Measurements from ENCODE around the gene CAMTA1. TPM values are rescaled to one million over a fixed set of nuclear protein-coding genes. Genes with fewer than 3 reads are reported as not detected.

CAMTA1 gene
- total RNA-seq, 1 donor from 2014 or later: 160 TPM

GRCh38 chr1:7185721-7186120 is 400.5 kb downstream of the CAMTA1 start:
- Histone ChIP-seq H3K4me3 (no peak overlapping the region), H3K27ac (replicated peaks) (no peak overlapping the region), H3K9me3 (replicated peaks) (peaks cover 11% of the 10 kb centered on the region), H3K4me1 (no peaks in the 10 kb centered on the region), H3K27me3 (ENCODE audit: low read depth) (peaks cover 22% of the 10 kb centered on the region), H3K36me3 (no peaks in the 10 kb centered on the region)
- intact Hi-C loops (cut with micrococcal nuclease): no loop called here
- TF ChIP-seq, protein P1, sequence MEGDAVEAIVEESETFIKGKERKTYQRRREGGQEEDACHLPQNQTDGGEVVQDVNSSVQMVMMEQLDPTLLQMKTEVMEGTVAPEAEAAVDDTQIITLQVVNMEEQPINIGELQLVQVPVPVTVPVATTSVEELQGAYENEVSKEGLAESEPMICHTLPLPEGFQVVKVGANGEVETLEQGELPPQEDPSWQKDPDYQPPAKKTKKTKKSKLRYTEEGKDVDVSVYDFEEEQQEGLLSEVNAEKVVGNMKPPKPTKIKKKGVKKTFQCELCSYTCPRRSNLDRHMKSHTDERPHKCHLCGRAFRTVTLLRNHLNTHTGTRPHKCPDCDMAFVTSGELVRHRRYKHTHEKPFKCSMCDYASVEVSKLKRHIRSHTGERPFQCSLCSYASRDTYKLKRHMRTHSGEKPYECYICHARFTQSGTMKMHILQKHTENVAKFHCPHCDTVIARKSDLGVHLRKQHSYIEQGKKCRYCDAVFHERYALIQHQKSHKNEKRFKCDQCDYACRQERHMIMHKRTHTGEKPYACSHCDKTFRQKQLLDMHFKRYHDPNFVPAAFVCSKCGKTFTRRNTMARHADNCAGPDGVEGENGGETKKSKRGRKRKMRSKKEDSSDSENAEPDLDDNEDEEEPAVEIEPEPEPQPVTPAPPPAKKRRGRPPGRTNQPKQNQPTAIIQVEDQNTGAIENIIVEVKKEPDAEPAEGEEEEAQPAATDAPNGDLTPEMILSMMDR (IDR thresholded peaks at IDR 0.05; ENCODE audit: borderline replicate concordance): no peak
- DNase-seq: no peak

DNA sequence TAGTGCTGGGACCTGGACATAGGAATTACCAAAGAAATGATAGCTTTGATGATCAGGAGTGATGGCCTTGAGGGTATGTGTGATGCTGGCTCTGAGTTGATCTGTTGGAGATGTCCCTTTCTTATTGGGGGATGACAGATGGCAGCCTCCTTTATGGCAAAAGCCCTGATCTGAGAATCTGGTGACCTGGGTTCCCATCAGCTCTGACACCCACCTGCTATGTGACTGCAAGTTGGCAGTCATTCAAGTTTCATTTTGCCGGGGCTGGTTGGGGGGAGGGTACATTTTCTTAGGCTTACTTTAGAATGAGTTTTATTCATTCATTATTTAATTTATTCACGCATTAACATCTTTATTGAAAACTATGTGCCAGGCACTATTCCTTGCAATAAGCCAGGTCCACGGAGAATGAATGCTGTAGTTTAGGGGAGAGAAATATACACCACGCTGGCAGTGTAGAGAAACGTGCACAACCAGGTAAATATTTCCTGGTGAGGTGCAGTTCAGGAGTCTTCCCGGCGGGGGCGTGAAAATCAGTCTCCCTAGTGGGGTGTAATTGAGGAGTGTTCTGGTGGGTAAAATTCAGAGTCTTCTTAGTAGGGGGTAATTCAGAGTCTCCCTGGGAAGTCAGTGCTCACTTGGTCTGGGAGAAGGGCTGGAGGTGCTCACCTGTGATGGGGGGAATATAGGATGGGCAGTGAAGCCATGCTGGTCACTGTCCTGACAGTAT is 401.3 kb downstream of the CAMTA1 start:
- Histone ChIP-seq H3K27me3 (ENCODE audit: low read depth) (peaks cover 28% of the 10 kb centered on the region), H3K4me1 (no peaks in the 10 kb centered on the region), H3K27ac (replicated peaks) (no peak overlapping the region), H3K36me3 (no peaks in the 10 kb centered on the region), H3K9me3 (replicated peaks) (peaks cover 3% of the 10 kb centered on the region), H3K4me3 (no peak overlapping the region)
- TF ChIP-seq, protein P1 (IDR thresholded peaks at IDR 0.05; ENCODE audit: borderline replicate concordance): no peak
- intact Hi-C loops (cut with micrococcal nuclease): no loop called here
- no peak for DNase-seq

- TF ChIP-seq, protein P1 (IDR thresholded peaks at IDR 0.05; ENCODE audit: borderline replicate concordance): no peak
- Histone ChIP-seq H3K4me1 (no peaks in the 10 kb centered on the region), H3K4me3 (no peak overlapping the region), H3K36me3 (no peaks in the 10 kb centered on the region), H3K27me3 (ENCODE audit: low read depth) (peaks cover 28% of the 10 kb centered on the region), H3K27ac (replicated peaks) (no peak overlapping the region), H3K9me3 (replicated peaks) (no peaks in the 10 kb centered on the region)
- intact Hi-C loops (cut with micrococcal nuclease): no loop called here
- DNase-seq: no peak
Measured at GRCh38 chr1:7187112-7187493, 401.8 kb downstream of the CAMTA1 start.

- Histone ChIP-seq H3K4me1 (no peaks in the 10 kb centered on the region), H3K27ac (replicated peaks) (no peak overlapping the region), H3K27me3 (ENCODE audit: low read depth) (peaks cover 22% of the 10 kb centered on the region), H3K9me3 (replicated peaks) (no peaks in the 10 kb centered on the region), H3K4me3 (no peak overlapping the region), H3K36me3 (no peaks in the 10 kb centered on the region)
- no peak for DNase-seq
- TF ChIP-seq, protein P1 (IDR thresholded peaks at IDR 0.05; ENCODE audit: borderline replicate concordance): no peak
- intact Hi-C loops (cut with micrococcal nuclease): no loop called here
Measured at GRCh38 chr1:7190261-7190660, 405.0 kb downstream of the CAMTA1 start.

DNA sequence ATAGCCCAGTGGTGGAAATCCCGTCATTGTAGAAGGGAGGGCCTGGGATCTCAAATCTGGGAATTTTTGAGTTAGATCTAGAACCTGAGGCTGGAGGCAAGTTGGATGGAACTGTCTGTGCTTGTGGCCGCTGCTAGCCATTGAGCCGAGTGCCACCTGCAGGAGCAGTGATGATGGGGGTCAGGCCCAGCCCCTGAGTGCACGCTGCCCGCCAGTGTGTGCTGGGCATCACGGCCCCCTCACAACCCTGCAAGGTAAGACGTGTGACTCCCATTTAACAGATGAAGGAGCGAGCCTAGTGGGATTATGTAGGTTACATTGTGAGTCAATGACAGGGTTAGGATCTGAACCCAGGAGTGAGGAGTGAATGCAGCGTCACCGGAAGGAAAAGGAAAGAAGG is 407.2 kb downstream of the CAMTA1 start:
- TF ChIP-seq, protein P1 (IDR thresholded peaks at IDR 0.05; ENCODE audit: borderline replicate concordance): no peak
- DNase-seq: no peak
- no peak overlapping the region for H3K27ac ChIP-seq (replicated peaks)
- H3K36me3 ChIP-seq: no peaks in the 10 kb centered on the region
- peaks cover 16% of the 10 kb centered on the region for H3K27me3 ChIP-seq (ENCODE audit: low read depth)
- no peaks in the 10 kb centered on the region for H3K4me1 ChIP-seq
- no peaks in the 10 kb centered on the region for H3K9me3 ChIP-seq (replicated peaks)
- no peak overlapping the region for H3K4me3 ChIP-seq
- intact Hi-C loops (cut with micrococcal nuclease): no loop called here

Measured in left ventricle myocardium inferior (tissue), 1 donor.